OCI-LY1 (cell line): ENCODE data around the gene ANKFN1.

Experiments
- EZH2 ChIP-seq: fragments of 200-600 bp; sonication (generic), shearing (Covaris generic); IDR thresholded peaks from 2 replicates; pipeline ENCODE4 v1.8.0; 2017; ENCODE audit warnings: borderline replicate concordance, mixed run types, mild to moderate bottlenecking, antibody characterized with exemption, low read length, moderate library complexity, mixed read lengths
- TF ChIP-seq, protein P1 (sequence below): fragments of 200-600 bp; sonication (generic), shearing (Covaris generic); IDR thresholded peaks from 2 replicates; pipeline ENCODE4 v1.5.1; 2017; ENCODE audit warnings: mild to moderate bottlenecking, antibody characterized with exemption, low read length, moderate library complexity, mixed read lengths

DNA sequence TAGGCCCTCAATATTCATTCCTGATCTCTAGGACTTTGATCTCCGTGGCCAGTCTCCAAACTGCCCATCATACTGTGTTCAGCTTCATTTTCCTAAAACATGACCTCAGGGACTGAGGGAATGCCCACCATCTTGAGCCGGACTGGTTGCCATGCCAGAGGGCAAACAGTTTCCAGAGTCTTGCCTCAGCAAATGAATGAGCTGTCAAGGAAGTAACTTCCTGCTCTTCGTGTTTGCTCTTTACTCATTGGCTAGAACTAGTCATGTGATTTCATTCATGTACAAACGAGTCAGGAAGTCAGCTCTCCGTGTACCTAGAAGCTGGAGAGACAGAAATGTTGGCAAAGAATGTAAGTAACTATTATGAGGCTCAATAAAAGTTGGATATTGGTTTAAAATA is 50.2 kb downstream of the ANKFN1 start:
- TF ChIP-seq, protein P1, sequence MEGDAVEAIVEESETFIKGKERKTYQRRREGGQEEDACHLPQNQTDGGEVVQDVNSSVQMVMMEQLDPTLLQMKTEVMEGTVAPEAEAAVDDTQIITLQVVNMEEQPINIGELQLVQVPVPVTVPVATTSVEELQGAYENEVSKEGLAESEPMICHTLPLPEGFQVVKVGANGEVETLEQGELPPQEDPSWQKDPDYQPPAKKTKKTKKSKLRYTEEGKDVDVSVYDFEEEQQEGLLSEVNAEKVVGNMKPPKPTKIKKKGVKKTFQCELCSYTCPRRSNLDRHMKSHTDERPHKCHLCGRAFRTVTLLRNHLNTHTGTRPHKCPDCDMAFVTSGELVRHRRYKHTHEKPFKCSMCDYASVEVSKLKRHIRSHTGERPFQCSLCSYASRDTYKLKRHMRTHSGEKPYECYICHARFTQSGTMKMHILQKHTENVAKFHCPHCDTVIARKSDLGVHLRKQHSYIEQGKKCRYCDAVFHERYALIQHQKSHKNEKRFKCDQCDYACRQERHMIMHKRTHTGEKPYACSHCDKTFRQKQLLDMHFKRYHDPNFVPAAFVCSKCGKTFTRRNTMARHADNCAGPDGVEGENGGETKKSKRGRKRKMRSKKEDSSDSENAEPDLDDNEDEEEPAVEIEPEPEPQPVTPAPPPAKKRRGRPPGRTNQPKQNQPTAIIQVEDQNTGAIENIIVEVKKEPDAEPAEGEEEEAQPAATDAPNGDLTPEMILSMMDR = no peak
- TF ChIP-seq EZH2 = no peak
